RWPE2 (cell line): Measurements from ENCODE around the gene STK33.

ENCODE experiments used
- ATAC-seq: fragments of 200-7000 bp; cut with Tn5 transposase; 3 replicates; pipeline ENCODE4 v1.9.1; 2021; ENCODE audit warnings: low read depth
- DNase-seq: peaks from one replicate; pipeline ENCODE4 v3.0.0-alpha.2; 2020; ENCODE audit warnings: low spot score
- H3K27ac ChIP-seq: fragments of 450-650 bp; 2 replicates; pipeline ENCODE4 v1.5.1; 2017; ENCODE audit warnings: mild to moderate bottlenecking; ENCODE audit not compliant: poor library complexity, severe bottlenecking
- H3K27me3 ChIP-seq: fragments of 250-450 bp; sonication (Bioruptor Pico); 2 replicates; pipeline ENCODE4 v1.5.1; 2021; ENCODE audit warnings: mild to moderate bottlenecking, moderate library complexity; ENCODE audit not compliant: insufficient read depth, poor library complexity, severe bottlenecking
- H3K36me3 ChIP-seq: fragments of 250-450 bp; sonication (Bioruptor Pico); 2 replicates; pipeline ENCODE4 v1.5.1; 2020; ENCODE audit warnings: low read depth, mild to moderate bottlenecking, moderate library complexity
- H3K4me1 ChIP-seq: fragments of 250-450 bp; sonication (Bioruptor Pico); 2 replicates; pipeline ENCODE4 v1.5.1; 2021; ENCODE audit warnings: mild to moderate bottlenecking, moderate library complexity; ENCODE audit not compliant: insufficient read depth, poor library complexity, severe bottlenecking
- H3K4me3 ChIP-seq: fragments of 250-450 bp; sonication (Bioruptor Pico); 2 replicates; pipeline ENCODE4 v1.5.1; 2021; ENCODE audit warnings: mild to moderate bottlenecking, moderate library complexity; ENCODE audit not compliant: severe bottlenecking
- H3K9me3 ChIP-seq: fragments of 250-450 bp; sonication (Bioruptor Pico); 2 replicates; pipeline ENCODE4 v1.5.1; 2021; ENCODE audit warnings: mild to moderate bottlenecking, moderate library complexity; ENCODE audit not compliant: severe bottlenecking
- TF ChIP-seq, protein P1 (sequence below): fragments of 450-650 bp; IDR thresholded peaks from one replicate; pipeline ENCODE4 v1.5.1; 2017; ENCODE audit warnings: mild to moderate bottlenecking, moderate library complexity; ENCODE audit not compliant: poor library complexity, severe bottlenecking

STK33 gene

DNA sequence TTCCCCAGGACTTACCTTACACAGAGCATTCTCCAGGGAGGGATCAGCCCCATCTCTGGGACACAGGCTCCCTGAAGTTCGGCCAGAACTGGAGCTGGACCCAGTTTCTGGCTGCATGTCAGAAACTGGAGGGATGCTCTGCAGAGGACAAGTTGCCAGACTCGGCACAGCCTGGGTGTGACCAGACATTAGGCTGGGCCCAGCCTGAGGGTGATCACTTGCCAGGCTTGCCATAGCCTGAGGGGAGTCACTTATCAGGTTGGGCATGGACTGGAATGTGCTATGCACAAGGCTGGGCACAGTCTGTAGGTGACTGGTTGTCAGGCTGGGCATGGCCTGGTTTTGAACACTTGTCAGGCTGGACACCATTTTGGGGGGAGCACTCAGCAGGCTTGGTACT lies 30.7 kb upstream of the STK33 start:
- Histone ChIP-seq H3K36me3 (peaks cover 4% of the 10 kb centered on the region; the same call in 1 of the 2 replicates), H3K27me3 (no peaks in the 10 kb centered on the region), H3K4me1 (no peaks in the 10 kb centered on the region), H3K4me3 (no peak overlapping the region), H3K27ac (no peak overlapping the region), H3K9me3 (no peaks in the 10 kb centered on the region)
- DNase-seq (no peak), ATAC-seq (no peak)
- TF ChIP-seq, protein P1, sequence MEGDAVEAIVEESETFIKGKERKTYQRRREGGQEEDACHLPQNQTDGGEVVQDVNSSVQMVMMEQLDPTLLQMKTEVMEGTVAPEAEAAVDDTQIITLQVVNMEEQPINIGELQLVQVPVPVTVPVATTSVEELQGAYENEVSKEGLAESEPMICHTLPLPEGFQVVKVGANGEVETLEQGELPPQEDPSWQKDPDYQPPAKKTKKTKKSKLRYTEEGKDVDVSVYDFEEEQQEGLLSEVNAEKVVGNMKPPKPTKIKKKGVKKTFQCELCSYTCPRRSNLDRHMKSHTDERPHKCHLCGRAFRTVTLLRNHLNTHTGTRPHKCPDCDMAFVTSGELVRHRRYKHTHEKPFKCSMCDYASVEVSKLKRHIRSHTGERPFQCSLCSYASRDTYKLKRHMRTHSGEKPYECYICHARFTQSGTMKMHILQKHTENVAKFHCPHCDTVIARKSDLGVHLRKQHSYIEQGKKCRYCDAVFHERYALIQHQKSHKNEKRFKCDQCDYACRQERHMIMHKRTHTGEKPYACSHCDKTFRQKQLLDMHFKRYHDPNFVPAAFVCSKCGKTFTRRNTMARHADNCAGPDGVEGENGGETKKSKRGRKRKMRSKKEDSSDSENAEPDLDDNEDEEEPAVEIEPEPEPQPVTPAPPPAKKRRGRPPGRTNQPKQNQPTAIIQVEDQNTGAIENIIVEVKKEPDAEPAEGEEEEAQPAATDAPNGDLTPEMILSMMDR = no peak

DNA sequence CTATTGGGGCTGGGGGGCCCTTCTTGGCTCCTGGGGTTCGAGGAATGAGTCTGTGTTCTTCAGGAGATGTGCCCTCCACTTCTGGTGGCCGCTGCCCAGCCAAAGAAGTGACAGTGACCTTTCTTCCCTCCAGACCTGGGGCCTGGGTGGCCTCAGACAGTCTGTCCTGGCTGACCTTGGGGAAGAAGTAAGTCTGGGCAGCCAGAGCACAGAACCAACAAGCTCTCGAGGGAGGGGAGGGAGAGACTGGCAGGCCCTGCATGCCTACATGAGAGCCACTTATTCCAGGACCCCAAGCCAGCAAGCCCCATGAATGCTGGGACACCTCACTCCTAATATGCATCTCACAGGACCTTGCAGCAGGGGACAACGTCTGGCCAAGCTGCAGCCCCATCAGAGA lies 27.1 kb upstream of the STK33 start:
- no peaks in the 10 kb centered on the region for H3K27me3 ChIP-seq
- H3K36me3 ChIP-seq = peaks cover 4% of the 10 kb centered on the region; the same call in 1 of the 2 replicates

DNA sequence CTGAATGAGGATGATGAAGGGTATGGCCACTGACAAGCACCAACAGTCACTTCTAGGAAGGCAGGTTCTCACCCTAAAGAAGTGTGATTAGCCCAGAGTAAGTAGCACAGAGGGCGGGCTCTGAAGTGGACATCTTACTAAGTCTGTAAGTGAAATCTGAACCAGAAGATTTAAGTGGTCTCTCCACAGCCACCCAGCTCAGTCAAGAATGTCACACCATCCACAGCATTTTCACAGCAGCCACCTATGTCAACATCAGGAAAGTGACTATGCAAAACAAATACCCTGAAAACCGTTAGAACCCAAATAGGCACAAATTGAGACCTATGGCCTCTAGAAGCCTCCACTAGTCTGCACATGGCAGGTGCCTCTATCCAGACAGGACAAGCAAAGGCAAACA lies 23.0 kb upstream of the STK33 start:
- no peak for DNase-seq
- Histone ChIP-seq H3K27me3 (no peaks in the 10 kb centered on the region), H3K4me1 (no peaks in the 10 kb centered on the region), H3K27ac (no peak overlapping the region), H3K36me3 (peaks cover 4% of the 10 kb centered on the region; the same call in 1 of the 2 replicates), H3K9me3 (no peaks in the 10 kb centered on the region), H3K4me3 (no peak overlapping the region)
- no peak for ATAC-seq
- TF ChIP-seq, protein P1 = no peak

More for the DNA sequence above, 27.1 kb upstream of the STK33 start:
- H3K4me1 ChIP-seq = no peaks in the 10 kb centered on the region
- H3K4me3 ChIP-seq = no peak overlapping the region
- H3K9me3 ChIP-seq = no peaks in the 10 kb centered on the region
- TF ChIP-seq, protein P1 = no peak
- DNase-seq = no peak
- no peak overlapping the region for H3K27ac ChIP-seq
- no peak for ATAC-seq

DNA sequence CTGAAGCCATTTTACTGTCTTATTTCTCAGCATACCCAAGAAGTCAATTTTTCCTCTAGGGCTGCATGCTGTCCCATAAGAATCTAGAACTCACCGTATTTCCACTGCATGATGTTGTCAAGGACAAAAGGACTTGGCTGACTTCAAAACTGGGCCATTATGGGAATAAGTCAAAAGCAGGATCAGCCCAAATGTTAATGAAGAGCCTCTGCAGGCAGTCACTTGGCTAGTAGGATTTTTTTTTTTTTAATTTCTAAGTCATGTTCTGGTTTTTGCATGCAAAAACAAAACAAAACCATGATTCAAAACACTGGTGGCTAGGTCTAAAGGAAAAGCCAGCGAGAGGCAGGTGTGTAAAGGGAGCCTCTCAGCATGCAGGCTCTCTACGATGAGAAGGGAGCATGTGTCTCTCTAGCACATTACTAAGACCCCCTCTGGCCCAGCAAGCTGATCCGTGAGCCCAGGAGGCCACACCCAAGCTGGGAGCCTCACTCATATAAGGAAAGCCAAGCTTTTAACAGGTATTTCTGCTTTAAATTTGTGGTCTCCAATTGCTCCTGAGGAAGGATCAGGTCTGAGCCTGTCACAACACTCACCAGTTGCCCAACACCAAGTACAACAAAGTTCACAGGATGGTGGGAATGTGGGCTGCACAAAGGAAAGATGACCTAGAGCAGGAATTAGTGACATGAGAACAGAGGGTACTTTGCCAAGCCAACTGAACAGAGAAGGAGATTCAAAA lies 21.4 kb upstream of the STK33 start:
- DNase-seq = no peak
- no peak overlapping the region for H3K4me3 ChIP-seq
- no peaks in the 10 kb centered on the region for H3K36me3 ChIP-seq
- no peak overlapping the region for H3K27ac ChIP-seq
- no peaks in the 10 kb centered on the region for H3K4me1 ChIP-seq
- TF ChIP-seq, protein P1 = no peak
- ATAC-seq = no peak
- H3K9me3 ChIP-seq = no peaks in the 10 kb centered on the region
- H3K27me3 ChIP-seq = no peaks in the 10 kb centered on the region

DNA sequence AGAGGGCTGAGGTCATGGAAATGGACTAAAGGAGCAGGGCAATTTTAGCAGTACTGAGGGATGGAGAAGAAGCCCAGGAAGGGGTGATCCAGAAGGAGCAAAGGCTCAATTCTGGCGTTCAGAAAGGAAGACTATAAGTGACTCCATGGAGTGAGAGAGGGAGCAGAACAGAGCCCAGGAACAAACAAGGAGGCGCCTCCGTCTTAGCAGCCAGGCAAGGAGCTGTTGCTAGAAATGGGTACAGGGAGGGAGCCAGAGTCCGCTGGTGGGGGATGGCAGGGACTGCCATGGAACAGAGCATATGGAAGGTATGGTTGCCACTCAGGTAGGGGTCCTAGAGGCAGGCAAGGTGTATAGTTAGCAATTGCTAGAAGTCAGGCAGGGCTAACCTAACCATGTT lies 20.5 kb upstream of the STK33 start:
- no peaks in the 10 kb centered on the region for H3K36me3 ChIP-seq
- DNase-seq (no peak), ATAC-seq (no peak)
- H3K27ac ChIP-seq = no peak overlapping the region
- TF ChIP-seq, protein P1 = no peak
- no peaks in the 10 kb centered on the region for H3K9me3 ChIP-seq
- no peak overlapping the region for H3K4me3 ChIP-seq
- H3K27me3 ChIP-seq = no peaks in the 10 kb centered on the region
- no peaks in the 10 kb centered on the region for H3K4me1 ChIP-seq
